Epithelial cell of esophagus (primary cell): ENCODE measurements around the gene METTL16.
"Not testable (repeated sequence)": the region's sequence is repeated elsewhere in the genome, so short reads cannot be mapped to it uniquely, and the experiment has no call there.

Source experiments
- DNase-seq: peaks from one replicate; pipeline ENCODE4 v3.0.0; 2010; ENCODE audit warnings: low read depth
- H3K4me3 ChIP-seq: 2 replicates; pipeline ENCODE4 v1.5.1; 2011; ENCODE audit warnings: mild to moderate bottlenecking, low read length, control low read depth
- CTCF ChIP-seq: IDR thresholded peaks from 2 replicates; pipeline ENCODE4 v1.5.1; 2011; ENCODE audit warnings: low read depth, mild to moderate bottlenecking, low read length, control low read depth, inconsistent platforms; ENCODE audit not compliant: insufficient read depth; ENCODE audit errors: missing control alignments

The METTL16 gene

DNA sequence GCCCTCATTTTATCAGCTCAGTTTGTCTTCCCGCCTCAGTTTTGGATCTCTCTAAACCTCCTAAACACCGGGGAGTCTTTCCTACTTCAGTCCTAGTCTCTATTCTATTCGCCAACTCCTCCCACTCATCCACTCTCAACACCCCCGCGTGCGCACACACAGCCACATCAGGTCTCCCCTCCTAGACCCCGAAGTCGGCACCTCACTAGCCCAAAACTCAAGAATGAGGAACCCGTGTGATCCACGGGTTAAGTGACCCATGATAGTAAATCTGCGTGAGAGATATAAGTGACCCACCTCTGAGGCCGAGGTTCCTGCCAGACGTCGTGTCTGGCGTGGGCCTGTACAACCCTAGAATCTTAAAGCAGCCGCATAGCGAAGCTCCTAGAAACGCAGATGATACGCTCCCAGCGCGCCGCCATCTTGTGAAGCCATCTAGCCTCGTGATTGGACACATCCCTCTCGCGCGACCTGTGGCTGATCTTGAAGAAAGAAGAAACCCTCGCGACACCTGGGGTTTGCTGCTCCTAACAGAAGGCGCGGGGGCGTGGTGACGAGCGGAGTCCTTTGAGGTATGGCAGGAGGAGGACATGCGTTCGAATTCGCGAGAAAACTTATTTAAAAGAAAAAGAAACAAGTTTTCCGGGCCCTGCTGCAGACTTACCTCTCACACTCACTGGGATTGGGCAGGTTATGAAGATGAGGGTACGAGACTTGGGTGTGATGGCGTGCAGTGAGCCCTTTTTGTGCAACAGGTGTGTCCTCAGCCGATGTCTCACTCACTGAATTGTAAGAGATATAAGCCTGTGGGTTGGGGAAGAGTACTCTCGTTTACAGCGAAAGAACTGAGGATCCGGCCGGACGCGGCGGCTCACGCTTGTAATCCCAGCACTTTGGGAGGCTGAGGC is at the start of gene METTL16:
Gene METTL16, minus strand, starts transcription at position 427 of the 908 bp plus-strand sequence. CDS start 9,557 bp downstream, outside the sequence.
- no peak for TF ChIP-seq CTCF
- peak; percentile 100 for DNase-seq
- peak within 1 kb of the TSS; percentile 87 for H3K4me3 ChIP-seq

- TF ChIP-seq CTCF = no peak
- H3K4me3 ChIP-seq = no peak overlapping the region
- peak; percentile 95 for DNase-seq
These were observed 49.0 kb upstream of the METTL16 start for GRCh38 chr17:2560658-2561057.

DNA sequence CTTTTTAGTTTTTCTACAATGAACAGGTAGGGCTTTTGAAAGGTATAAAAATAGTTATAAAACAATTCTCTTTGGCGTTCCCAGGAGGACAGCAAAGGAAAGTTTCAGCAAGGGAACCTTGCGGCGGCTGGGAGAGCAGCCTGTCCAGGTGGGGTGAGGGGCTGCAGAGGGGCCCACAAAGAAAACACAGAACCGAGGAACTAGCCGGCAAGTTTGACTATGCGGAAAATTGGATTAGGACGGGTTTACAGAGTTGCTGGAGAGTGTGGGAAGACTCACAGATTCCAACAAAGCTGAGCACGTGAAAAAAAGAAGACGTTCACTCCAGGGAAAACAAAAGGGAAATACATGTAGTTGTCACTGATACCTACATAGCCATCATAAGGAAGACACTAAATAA is 40.2 kb upstream of the METTL16 start:
- DNase-seq = no peak

GRCh38 chr17:2551493-2551892 is 39.8 kb upstream of the METTL16 start:
- no peak for TF ChIP-seq CTCF
- DNase-seq = no peak
- H3K4me3 ChIP-seq = no peak overlapping the region

More for the DNA sequence above, 40.2 kb upstream of the METTL16 start:
- H3K4me3 ChIP-seq = no peak overlapping the region
- no peak for TF ChIP-seq CTCF

GRCh38 chr17:2549392-2550211 is 37.9 kb upstream of the METTL16 start:
- no peak for TF ChIP-seq CTCF
- DNase-seq = peak; percentile 50
- H3K4me3 ChIP-seq = no peak overlapping the region

GRCh38 chr17:2548026-2548425 is 36.3 kb upstream of the METTL16 start:
- DNase-seq = peak; percentile 57
- not testable (repeated sequence) for H3K4me3 ChIP-seq

DNA sequence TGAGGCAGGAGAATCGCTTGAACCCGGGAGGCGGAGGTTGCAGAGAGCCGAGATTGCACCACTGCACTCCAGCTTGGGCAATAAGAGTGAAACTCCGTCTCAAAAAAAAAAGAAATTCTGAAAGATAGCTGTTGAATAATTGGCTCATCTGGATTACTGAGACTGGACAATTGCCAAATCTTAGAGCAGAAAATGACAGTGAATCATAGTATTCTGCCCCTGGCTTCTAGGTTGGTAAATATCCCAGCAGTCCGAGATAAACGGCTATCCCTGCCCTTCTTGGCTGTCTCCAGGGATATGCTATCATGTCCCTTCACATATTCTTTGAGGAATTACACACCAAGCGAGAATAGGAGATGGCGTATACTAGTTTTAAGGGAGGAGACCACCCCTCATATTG is 35.5 kb upstream of the METTL16 start:
- no peak for TF ChIP-seq CTCF
- peak; percentile 90 for DNase-seq
- H3K4me3 ChIP-seq = no peak overlapping the region
